Measurements from ENCODE around the gene DAZL. TPM values are rescaled to one million over a fixed set of nuclear protein-coding genes. Genes with fewer than 3 reads are reported as not detected.
A peak's percentile ranks its signal among the peaks of the same experiment; 100 is the strongest.

The DAZL gene
- total RNA-seq, 2 experiments from 2014 or later: not detected

DNA sequence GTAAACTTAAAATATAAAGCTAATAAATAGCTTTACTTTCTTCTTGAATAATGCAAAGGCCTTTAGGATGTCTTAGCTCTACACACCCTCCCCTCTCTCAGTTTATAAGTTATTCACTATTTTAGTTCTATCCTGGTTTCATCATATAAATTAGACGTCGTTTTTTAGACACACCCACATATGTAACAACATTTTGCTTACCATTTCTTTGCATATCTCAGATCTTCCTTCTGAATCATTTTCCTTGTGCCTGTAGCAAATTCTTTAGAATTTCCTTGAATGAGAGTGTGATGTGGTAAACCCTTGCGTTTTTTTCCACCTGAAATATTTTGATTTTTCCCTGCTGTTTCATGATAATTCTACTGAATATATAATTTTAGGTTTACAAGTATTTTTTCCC, 2.5 kb upstream of the DAZL start:
- Mint-ChIP-seq H3K4me3 (no peak overlapping the region), H3K27ac (no peak overlapping the region), H3K36me3 (ENCODE audit: low read depth) (no peaks in the 10 kb centered on the region), H3K27me3 (peaks cover 12% of the 10 kb centered on the region), H3K4me1 (no peaks in the 10 kb centered on the region), H3K9me3 (no peaks in the 10 kb centered on the region)
- DNase-seq: no peak
- ChIA-PET POLR2A (no interaction called here), CTCF (no interaction called here)

DNA sequence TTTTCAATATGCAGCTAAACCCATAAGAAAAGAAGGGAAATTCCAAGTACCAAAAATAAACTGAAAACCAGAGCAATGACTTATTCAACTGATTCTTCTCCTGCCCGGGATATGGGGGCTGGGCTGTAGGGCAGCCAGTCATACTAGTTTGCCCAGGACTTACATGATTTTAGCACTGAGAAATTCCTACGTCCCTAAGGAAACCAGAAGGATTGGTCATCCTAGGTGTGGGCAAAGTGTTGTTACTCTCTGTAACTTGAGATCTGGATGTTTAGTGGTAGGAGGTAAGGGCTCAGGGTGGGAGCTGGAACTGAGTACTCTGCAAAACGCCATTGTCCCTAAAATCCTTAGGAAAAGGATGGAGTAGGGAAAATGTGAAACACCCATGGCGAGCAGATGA, 1.2 kb upstream of the DAZL start:
- H3K4me3 Mint-ChIP-seq: no peak overlapping the region
- DNase-seq: no peak
- H3K27ac Mint-ChIP-seq: no peak overlapping the region
- no peaks in the 10 kb centered on the region for H3K36me3 Mint-ChIP-seq (ENCODE audit: low read depth)
- no peaks in the 10 kb centered on the region for H3K9me3 Mint-ChIP-seq
- CTCF ChIA-PET: interaction anchor here (0.9 kb wide), 2 partner anchors 620 to 637 kb away, joined by 3 to 6 read pairs; no protein-coding TSS in a partner anchor
- peaks cover 11% of the 10 kb centered on the region for H3K27me3 Mint-ChIP-seq
- H3K4me1 Mint-ChIP-seq: no peaks in the 10 kb centered on the region
- POLR2A ChIA-PET: no interaction called here

DNA sequence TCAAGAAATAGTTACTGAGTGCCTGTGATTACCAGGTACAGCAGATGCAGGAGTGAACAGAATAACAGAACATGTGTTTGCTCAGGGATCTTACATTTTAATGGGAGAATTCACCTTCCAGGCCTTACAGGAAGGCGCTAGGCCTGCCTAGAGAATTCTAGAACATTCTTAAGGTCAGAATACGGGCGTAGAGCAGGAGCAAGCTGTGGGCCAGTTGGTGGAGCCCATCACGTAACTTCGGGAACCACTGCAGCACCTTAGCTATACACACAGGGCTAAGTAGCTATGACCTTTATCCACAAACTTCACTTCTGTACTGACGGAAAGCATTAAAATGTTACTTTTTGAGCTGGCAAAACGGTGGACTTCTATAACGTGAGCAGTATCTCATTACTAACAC, 743 bp upstream of the DAZL start:
- no peaks in the 10 kb centered on the region for H3K4me1 Mint-ChIP-seq
- no peak for DNase-seq
- ChIA-PET POLR2A (no interaction called here), CTCF (interaction anchor here (0.9 kb wide), 1 partner anchor 637 kb away, joined by 3 read pairs; no protein-coding TSS in a partner anchor)
- H3K9me3 Mint-ChIP-seq: no peaks in the 10 kb centered on the region
- no peaks in the 10 kb centered on the region for H3K36me3 Mint-ChIP-seq (ENCODE audit: low read depth)
- no peak overlapping the region for H3K4me3 Mint-ChIP-seq
- no peak overlapping the region for H3K27ac Mint-ChIP-seq
- H3K27me3 Mint-ChIP-seq: peaks cover 14% of the 10 kb centered on the region

DNA sequence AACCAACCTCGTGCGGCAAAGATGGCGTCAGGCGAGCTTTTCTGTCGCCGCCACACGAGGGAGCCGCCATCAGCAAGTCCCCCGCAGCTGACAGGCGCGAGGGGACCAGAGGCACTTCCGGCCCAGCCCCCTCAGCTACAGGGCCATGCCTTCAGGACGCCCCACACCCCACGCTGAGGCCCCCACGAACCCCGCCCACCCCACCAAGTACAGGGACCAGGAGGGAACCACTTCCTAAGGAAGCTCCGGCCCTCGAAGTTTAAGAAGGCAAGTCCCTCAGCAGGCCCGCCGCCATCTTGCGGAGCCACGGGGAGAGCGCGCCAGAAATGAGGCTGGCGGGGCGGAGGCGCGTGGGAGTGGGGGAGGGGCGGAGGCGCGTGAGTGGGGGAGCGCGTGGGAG, 790 bp downstream of the DAZL start:
- peaks cover 22% of the 10 kb centered on the region for H3K27me3 Mint-ChIP-seq
- peaks cover 8% of the 10 kb centered on the region for H3K4me1 Mint-ChIP-seq
- ChIA-PET CTCF (no interaction called here), POLR2A (no interaction called here)
- no peaks in the 10 kb centered on the region for H3K36me3 Mint-ChIP-seq (ENCODE audit: low read depth)
- no peak overlapping the region for H3K27ac Mint-ChIP-seq
- H3K4me3 Mint-ChIP-seq: no peak overlapping the region
- no peaks in the 10 kb centered on the region for H3K9me3 Mint-ChIP-seq
- no peak for DNase-seq

DNA sequence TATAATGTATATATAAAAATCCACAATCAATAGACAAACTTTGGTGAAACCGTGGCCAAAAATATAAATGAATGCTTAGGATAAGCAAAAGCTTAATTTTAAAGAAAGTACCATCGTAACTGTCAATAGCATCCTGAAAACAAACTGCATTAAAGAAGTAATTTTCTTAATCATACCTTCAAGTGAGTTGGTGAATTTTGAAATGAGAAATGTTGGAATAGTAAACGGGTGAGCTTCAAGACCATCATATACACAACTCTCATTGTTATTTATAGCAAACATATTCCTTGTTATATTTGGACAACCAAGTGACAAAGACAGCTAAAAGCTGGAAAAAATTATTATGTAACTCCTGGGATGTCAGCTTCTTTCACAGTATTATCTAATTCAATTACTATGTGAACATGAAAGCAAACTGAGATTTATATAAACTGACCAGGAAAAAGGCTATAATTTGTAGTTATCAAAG, 3.7 kb downstream of the DAZL start:
- DNase-seq: no peak
- ChIA-PET POLR2A (interaction anchor here (0.6 kb wide), 1 partner anchor 1141 kb away, joined by 3 read pairs; the partner anchor contains the start of gene TBC1D5), CTCF (interaction anchor here (0.6 to 4.1 kb wide), 16 partner anchors 10 to 1241 kb away, joined by 3 to 40 read pairs (median 4); no protein-coding TSS in a partner anchor)
- H3K27me3 Mint-ChIP-seq: peaks cover 41% of the 10 kb centered on the region
- H3K27ac Mint-ChIP-seq: no peak overlapping the region
- H3K9me3 Mint-ChIP-seq: no peaks in the 10 kb centered on the region
- no peaks in the 10 kb centered on the region for H3K36me3 Mint-ChIP-seq (ENCODE audit: low read depth)
- H3K4me1 Mint-ChIP-seq: peaks cover 21% of the 10 kb centered on the region
- H3K4me3 Mint-ChIP-seq: no peak overlapping the region

DNA sequence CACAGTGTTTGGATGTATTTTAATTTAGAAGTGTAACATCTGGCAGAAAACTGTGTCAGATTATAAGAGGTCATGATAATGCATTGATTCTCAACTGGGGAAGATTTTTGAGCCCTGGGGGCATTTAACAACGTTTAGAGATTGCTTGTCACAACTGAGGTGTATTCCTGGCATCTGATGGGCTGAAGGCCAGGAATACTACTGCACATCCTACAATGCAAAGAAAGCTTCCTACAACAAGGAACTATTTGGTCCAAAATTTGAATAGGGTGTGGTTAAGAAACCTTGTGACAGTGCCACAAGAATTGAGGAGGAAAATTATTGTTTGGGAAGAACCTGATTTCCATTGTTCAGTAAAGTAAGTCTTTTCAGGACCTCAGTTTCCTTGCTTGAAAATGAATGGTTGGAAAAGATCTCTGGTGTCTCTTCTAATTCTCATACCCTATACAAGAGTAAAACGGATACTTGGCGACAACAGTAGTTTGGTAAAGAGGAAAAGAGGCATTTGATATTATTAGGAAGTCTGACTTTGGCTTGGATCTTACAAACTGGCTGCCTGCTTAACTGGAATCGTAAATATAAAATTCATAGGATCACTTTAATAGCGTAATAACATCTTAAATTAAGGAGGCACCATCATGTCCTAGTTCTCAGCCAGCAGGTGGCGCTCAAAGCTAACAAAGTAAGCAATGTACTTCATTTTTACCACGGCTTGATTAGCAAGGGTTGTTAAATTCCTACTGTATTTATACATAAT, 4.3 kb downstream of the DAZL start:
- Mint-ChIP-seq H3K9me3 (no peaks in the 10 kb centered on the region), H3K4me3 (no peak overlapping the region), H3K27me3 (peaks cover 46% of the 10 kb centered on the region), H3K27ac (no peak overlapping the region), H3K36me3 (ENCODE audit: low read depth) (no peaks in the 10 kb centered on the region), H3K4me1 (peaks cover 27% of the 10 kb centered on the region)
- peak; percentile 82 for DNase-seq
- POLR2A ChIA-PET: no interaction called here
- CTCF ChIA-PET: interaction anchor here (0.6 to 4.1 kb wide), 16 partner anchors 11 to 1242 kb away, joined by 3 to 40 read pairs (median 4); no protein-coding TSS in a partner anchor

DNA sequence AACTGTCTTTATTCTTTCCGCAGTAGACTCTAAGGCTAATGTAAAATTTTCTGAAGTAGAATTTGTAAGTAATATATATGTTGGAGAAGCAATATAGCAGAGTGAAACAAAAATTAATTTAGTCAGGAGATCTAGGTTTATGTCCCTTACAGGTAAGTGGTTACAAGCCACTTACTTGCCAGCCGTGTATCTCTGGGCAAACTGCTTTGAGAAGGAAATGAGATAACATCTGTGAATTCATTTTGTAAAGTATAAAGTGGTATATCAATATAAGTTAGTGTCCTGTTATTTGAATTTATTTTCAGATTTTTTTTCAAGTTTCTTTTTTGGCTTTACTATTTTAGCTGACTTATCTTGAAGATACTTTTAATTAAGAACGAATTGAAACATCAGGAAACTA, 5.5 kb downstream of the DAZL start:
- no peaks in the 10 kb centered on the region for H3K36me3 Mint-ChIP-seq (ENCODE audit: low read depth)
- H3K9me3 Mint-ChIP-seq: no peaks in the 10 kb centered on the region
- H3K4me1 Mint-ChIP-seq: peaks cover 30% of the 10 kb centered on the region
- ChIA-PET CTCF (interaction anchor here (0.7 to 4.1 kb wide), 7 partner anchors 10 to 814 kb away, joined by 3 to 40 read pairs (median 5); no protein-coding TSS in a partner anchor), POLR2A (interaction anchor here (1.1 kb wide), 1 partner anchor 552 kb away, joined by 4 read pairs; no protein-coding TSS in a partner anchor)
- no peak overlapping the region for H3K4me3 Mint-ChIP-seq
- H3K27me3 Mint-ChIP-seq: peaks cover 50% of the 10 kb centered on the region
- H3K27ac Mint-ChIP-seq: no peak overlapping the region
- DNase-seq: no peak

DNA sequence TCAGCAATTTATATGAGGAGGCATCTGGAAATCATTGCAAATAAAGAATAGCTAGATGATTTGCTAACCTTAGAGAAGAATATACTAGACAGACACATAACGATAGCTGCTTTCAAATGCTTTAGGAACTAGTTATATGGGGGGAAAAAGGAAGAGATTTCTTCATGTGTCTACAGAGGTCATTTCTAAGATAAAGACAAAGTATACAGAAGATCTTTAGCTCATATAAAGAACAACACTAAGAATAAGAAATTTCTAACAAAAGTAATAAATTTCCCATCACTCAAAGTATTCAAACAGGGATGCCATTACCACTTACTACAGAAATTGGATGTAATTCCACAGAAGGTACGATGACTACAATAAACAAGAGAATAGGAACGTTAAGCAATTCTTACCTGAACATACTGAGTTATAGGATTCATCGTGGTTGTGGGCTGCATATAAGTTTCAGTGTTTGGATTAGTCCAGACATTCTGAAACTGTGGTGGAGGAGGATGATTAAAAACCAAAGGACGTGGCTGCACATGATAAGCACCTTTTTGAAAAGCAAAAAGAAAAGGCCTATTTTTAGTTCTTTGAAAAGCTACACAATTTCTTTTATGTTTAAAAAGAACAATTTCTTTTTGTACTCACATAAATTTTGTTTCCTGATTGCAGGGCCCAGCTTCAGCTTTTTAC, 8.7 kb downstream of the DAZL start:
- H3K9me3 Mint-ChIP-seq: no peaks in the 10 kb centered on the region
- peaks cover 30% of the 10 kb centered on the region for H3K4me1 Mint-ChIP-seq
- peak; percentile 33 for DNase-seq

DNA sequence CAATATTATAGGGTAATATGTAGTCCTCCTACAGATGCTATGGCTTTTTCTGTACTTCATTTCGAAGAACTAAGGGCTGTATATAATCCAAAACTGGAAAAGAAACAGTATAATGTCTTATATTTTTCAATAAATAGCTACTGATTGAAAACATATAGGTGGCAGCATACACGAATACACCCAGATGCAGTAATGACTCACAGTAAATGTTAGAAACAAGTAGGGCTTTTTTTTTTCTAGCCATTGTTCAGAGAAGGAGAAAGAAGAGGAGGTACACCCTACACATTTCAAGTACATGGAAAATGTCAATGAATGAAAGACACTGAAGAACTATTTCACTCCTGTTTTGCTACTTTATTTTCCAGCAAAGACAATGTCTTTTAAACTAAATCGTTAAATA, 9.4 kb downstream of the DAZL start:
- no peaks in the 10 kb centered on the region for H3K36me3 Mint-ChIP-seq (ENCODE audit: low read depth)
- peaks cover 30% of the 10 kb centered on the region for H3K4me1 Mint-ChIP-seq
- no peak overlapping the region for H3K27ac Mint-ChIP-seq
- H3K9me3 Mint-ChIP-seq: no peaks in the 10 kb centered on the region
- ChIA-PET CTCF (interaction anchor here (0.9 kb wide), 1 partner anchor 1245 kb away, joined by 3 read pairs; no protein-coding TSS in a partner anchor), POLR2A (no interaction called here)
- H3K4me3 Mint-ChIP-seq: no peak overlapping the region
- H3K27me3 Mint-ChIP-seq: peaks cover 57% of the 10 kb centered on the region
- no peak for DNase-seq

More for the DNA sequence above, 8.7 kb downstream of the DAZL start:
- Mint-ChIP-seq H3K27ac (no peak overlapping the region), H3K27me3 (peaks cover 60% of the 10 kb centered on the region), H3K4me3 (no peak overlapping the region), H3K36me3 (ENCODE audit: low read depth) (no peaks in the 10 kb centered on the region)
- ChIA-PET CTCF (interaction anchor here (0.6 to 0.9 kb wide), 3 partner anchors 635 to 1245 kb away, joined by 3 read pairs; no protein-coding TSS in a partner anchor), POLR2A (interaction anchor here (0.7 kb wide), 1 partner anchor 245 kb away, joined by 3 read pairs; no protein-coding TSS in a partner anchor)

DNA sequence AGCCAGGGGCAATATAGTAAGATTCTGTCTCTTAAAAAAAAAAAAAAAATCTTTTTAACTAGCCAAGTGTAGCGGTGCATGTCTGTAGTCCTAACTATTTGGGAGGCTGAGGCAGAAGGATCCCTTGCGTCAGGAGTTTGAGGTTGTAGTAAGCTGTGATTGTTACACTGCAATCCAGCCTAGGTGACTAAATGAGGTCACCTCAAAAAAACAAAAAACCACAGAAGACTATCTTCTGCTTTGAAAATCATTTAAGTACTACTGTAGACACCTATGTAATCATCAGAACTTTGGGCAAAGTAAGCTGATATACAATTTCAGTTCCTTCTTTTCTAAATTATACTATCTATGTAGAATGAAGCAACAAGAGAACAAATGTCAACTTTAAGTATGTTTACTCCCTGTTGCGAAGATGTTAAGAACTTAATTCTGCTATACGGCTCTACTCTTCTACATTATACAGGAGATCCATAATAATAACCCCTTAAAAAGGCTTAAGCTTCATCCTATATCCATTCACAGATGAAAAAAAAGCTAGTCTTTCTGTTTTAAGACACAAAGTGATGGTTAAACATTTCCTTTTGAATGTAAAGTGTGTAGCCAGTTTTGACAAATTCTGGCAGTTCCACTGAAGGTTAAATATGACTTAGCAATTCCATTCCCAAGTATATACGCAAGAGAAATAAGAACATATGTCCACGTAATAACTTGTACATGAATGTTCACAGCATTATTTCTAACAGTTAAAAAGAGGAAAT, 15.2 kb downstream of the DAZL start:
- Mint-ChIP-seq H3K27me3 (peaks cover 27% of the 10 kb centered on the region), H3K27ac (no peak overlapping the region), H3K36me3 (ENCODE audit: low read depth) (no peaks in the 10 kb centered on the region), H3K4me1 (peaks cover 13% of the 10 kb centered on the region), H3K4me3 (no peak overlapping the region), H3K9me3 (no peaks in the 10 kb centered on the region)
- ChIA-PET POLR2A (no interaction called here), CTCF (interaction anchor here (0.8 to 1.0 kb wide), 2 partner anchors 10 to 12 kb away, joined by 3 read pairs; no protein-coding TSS in a partner anchor)
- no peak for DNase-seq

DNA sequence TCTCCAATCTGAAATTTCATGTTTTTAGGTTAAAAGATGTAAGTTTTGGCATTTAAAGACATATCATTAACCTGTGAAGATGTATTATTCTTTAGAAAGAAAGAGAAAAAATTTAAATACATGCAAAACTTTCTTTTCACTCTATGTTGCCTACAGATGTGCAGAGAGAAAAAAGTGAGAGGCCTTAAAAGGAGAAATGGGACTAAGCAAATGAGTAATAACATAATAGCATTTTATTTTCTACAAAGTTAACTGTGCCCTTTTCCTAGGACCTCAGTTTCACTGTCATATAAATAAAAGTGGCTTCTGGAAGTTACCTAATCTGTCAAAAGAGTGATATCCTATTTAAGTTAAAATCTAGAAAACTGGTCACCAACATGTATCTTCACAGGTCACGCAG, 16.1 kb downstream of the DAZL start:
- Mint-ChIP-seq H3K4me1 (peaks cover 13% of the 10 kb centered on the region), H3K9me3 (no peaks in the 10 kb centered on the region), H3K36me3 (ENCODE audit: low read depth) (no peaks in the 10 kb centered on the region), H3K27me3 (peaks cover 21% of the 10 kb centered on the region), H3K27ac (no peak overlapping the region), H3K4me3 (no peak overlapping the region)
- DNase-seq: no peak
- ChIA-PET POLR2A (no interaction called here), CTCF (no interaction called here)

DNA sequence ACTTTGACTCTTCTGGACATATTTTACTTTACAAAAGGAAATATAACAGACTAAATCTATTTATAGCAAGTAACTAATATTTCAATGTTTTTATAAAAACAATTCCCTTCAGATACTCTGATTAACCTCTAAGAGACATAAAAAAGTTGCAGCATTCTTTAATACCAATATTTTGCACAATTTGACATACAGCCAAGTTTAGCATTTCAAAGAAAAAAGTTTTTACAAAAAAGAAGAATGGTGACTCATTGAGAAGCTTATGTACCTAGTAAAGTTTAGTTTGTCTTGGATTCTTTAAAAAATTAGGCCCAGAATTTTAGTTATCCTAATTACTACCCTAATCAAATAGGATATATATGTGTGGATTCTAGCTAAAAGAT, 17.6 kb downstream of the DAZL start:
- DNase-seq: no peak
- H3K27me3 Mint-ChIP-seq: peaks cover 12% of the 10 kb centered on the region

More for the DNA sequence above, 17.6 kb downstream of the DAZL start:
- H3K27ac Mint-ChIP-seq: no peak overlapping the region
- ChIA-PET CTCF (interaction anchor here (1.6 kb wide), 1 partner anchor 13 kb away, joined by 8 read pairs; no protein-coding TSS in a partner anchor), POLR2A (interaction anchor here (0.7 kb wide), 1 partner anchor 301 kb away, joined by 3 read pairs; no protein-coding TSS in a partner anchor)
- no peaks in the 10 kb centered on the region for H3K9me3 Mint-ChIP-seq
- H3K4me1 Mint-ChIP-seq: peaks cover 13% of the 10 kb centered on the region
- no peak overlapping the region for H3K4me3 Mint-ChIP-seq
- H3K36me3 Mint-ChIP-seq (ENCODE audit: low read depth): no peaks in the 10 kb centered on the region

All from activated CD4-positive, alpha-beta memory T cell treated with anti-CD3 and anti-CD28 coated beads, Interleukin-2, amount 10 ng/mL, durations not matched to agents 7 days and 5 days (primary cell).